ENCODE data around the gene TAF5L.

The TAF5L gene

GRCh38 chr1:229661022-229661877 lies 35.3 kb upstream of the TAF5L start:
- Histone ChIP-seq H3K4me3 (ENCODE audit: low read depth, low read length) (no peak overlapping the region), H3K4me1 (ENCODE audit: control insufficient read depth, insufficient read depth, low read length) (no peaks in the 10 kb centered on the region), H3K27me3 (ENCODE audit: control insufficient read depth, insufficient read depth, low read length) (no peaks in the 10 kb centered on the region), H3K27ac (ENCODE audit: low read depth, low read length) (no peak overlapping the region), H3K9me3 (ENCODE audit: control insufficient read depth, insufficient read depth, low read length) (no peaks in the 10 kb centered on the region), H3K9ac (ENCODE audit: low read depth, low read length) (no peak overlapping the region), H3K36me3 (ENCODE audit: control insufficient read depth, insufficient read depth, low read length) (peaks cover 53% of the 10 kb centered on the region)

GRCh38 chr1:229657993-229658755 lies 32.3 kb upstream of the TAF5L start:
- Histone ChIP-seq H3K36me3 (ENCODE audit: control insufficient read depth, insufficient read depth, low read length) (peaks cover 83% of the 10 kb centered on the region), H3K27me3 (ENCODE audit: control insufficient read depth, insufficient read depth, low read length) (no peaks in the 10 kb centered on the region), H3K4me3 (ENCODE audit: low read depth, low read length) (no peak overlapping the region), H3K27ac (ENCODE audit: low read depth, low read length) (no peak overlapping the region), H3K4me1 (ENCODE audit: control insufficient read depth, insufficient read depth, low read length) (no peaks in the 10 kb centered on the region), H3K9ac (ENCODE audit: low read depth, low read length) (no peak overlapping the region), H3K9me3 (ENCODE audit: control insufficient read depth, insufficient read depth, low read length) (no peaks in the 10 kb centered on the region)

DNA sequence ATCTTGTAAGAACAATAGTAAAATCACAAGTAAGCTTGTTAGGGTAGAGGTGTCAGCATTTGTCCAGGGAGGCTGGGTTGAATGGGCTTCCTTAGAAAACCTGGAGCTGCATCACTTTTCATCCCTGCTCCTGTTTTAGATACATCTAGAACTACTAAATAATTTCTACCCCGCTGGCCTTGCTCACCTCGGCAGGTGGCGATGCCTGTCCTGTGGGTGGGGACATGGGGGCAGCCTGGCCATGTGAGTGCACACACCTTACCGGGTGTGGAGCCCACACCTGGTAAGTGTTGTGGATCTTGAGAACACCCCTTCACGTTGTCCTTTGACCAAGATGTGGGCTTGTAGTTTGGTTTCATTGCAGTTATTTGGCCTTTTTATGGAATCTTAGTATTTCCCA lies 29.9 kb upstream of the TAF5L start:
- no peak overlapping the region for H3K4me3 ChIP-seq (ENCODE audit: low read depth, low read length)
- peaks cover 96% of the 10 kb centered on the region for H3K36me3 ChIP-seq (ENCODE audit: control insufficient read depth, insufficient read depth, low read length)

DNA sequence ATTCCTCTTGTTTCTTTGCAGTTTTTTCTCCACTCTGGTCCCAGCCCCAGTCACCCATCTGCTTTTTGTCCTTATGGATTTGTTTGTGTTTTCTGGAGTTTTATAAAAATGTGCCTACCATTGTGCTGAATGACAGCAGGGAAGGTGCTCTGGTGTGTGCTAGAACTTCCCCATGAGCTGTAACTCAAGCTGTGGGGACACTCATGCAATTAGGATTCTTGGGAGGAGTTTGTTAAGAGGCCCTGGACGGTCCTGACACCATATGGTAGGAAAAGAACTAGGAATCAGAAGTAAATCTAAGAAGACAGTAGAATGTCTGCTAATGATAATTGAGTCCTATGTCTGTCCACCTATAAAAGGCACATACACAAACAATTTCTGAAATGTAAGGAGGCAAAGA lies 27.5 kb upstream of the TAF5L start:
- Histone ChIP-seq H3K9ac (ENCODE audit: low read depth, low read length) (no peak overlapping the region), H3K9me3 (ENCODE audit: control insufficient read depth, insufficient read depth, low read length) (no peaks in the 10 kb centered on the region), H3K4me3 (ENCODE audit: low read depth, low read length) (no peak overlapping the region), H3K36me3 (ENCODE audit: control insufficient read depth, insufficient read depth, low read length) (peaks cover 97% of the 10 kb centered on the region), H3K27ac (ENCODE audit: low read depth, low read length) (no peak overlapping the region), H3K27me3 (ENCODE audit: control insufficient read depth, insufficient read depth, low read length) (no peaks in the 10 kb centered on the region), H3K4me1 (ENCODE audit: control insufficient read depth, insufficient read depth, low read length) (no peaks in the 10 kb centered on the region)

More for the DNA sequence above, 29.9 kb upstream of the TAF5L start:
- no peaks in the 10 kb centered on the region for H3K9me3 ChIP-seq (ENCODE audit: control insufficient read depth, insufficient read depth, low read length)
- no peaks in the 10 kb centered on the region for H3K27me3 ChIP-seq (ENCODE audit: control insufficient read depth, insufficient read depth, low read length)
- H3K27ac ChIP-seq (ENCODE audit: low read depth, low read length) = no peak overlapping the region
- H3K9ac ChIP-seq (ENCODE audit: low read depth, low read length) = no peak overlapping the region
- no peaks in the 10 kb centered on the region for H3K4me1 ChIP-seq (ENCODE audit: control insufficient read depth, insufficient read depth, low read length)

GRCh38 chr1:229651546-229651945 lies 25.6 kb upstream of the TAF5L start:
- Histone ChIP-seq H3K36me3 (ENCODE audit: control insufficient read depth, insufficient read depth, low read length) (peaks cover 97% of the 10 kb centered on the region), H3K4me3 (ENCODE audit: low read depth, low read length) (no peak overlapping the region)

GRCh38 chr1:229650045-229650444 lies 24.1 kb upstream of the TAF5L start:
- Histone ChIP-seq H3K36me3 (ENCODE audit: control insufficient read depth, insufficient read depth, low read length) (peaks cover 97% of the 10 kb centered on the region), H3K27ac (ENCODE audit: low read depth, low read length) (no peak overlapping the region), H3K4me1 (ENCODE audit: control insufficient read depth, insufficient read depth, low read length) (no peaks in the 10 kb centered on the region), H3K9me3 (ENCODE audit: control insufficient read depth, insufficient read depth, low read length) (no peaks in the 10 kb centered on the region), H3K9ac (ENCODE audit: low read depth, low read length) (no peak overlapping the region), H3K4me3 (ENCODE audit: low read depth, low read length) (no peak overlapping the region), H3K27me3 (ENCODE audit: control insufficient read depth, insufficient read depth, low read length) (no peaks in the 10 kb centered on the region)

More at GRCh38 chr1:229651546-229651945, 25.6 kb upstream of the TAF5L start:
- Histone ChIP-seq H3K27me3 (ENCODE audit: control insufficient read depth, insufficient read depth, low read length) (no peaks in the 10 kb centered on the region), H3K4me1 (ENCODE audit: control insufficient read depth, insufficient read depth, low read length) (no peaks in the 10 kb centered on the region), H3K9me3 (ENCODE audit: control insufficient read depth, insufficient read depth, low read length) (no peaks in the 10 kb centered on the region), H3K9ac (ENCODE audit: low read depth, low read length) (no peak overlapping the region), H3K27ac (ENCODE audit: low read depth, low read length) (no peak overlapping the region)

- H3K4me1 ChIP-seq (ENCODE audit: control insufficient read depth, insufficient read depth, low read length) = no peaks in the 10 kb centered on the region
- no peak overlapping the region for H3K27ac ChIP-seq (ENCODE audit: low read depth, low read length)
- no peaks in the 10 kb centered on the region for H3K9me3 ChIP-seq (ENCODE audit: control insufficient read depth, insufficient read depth, low read length)
- H3K36me3 ChIP-seq (ENCODE audit: control insufficient read depth, insufficient read depth, low read length) = peaks cover 97% of the 10 kb centered on the region
- H3K4me3 ChIP-seq (ENCODE audit: low read depth, low read length) = no peak overlapping the region
- no peak overlapping the region for H3K9ac ChIP-seq (ENCODE audit: low read depth, low read length)
- no peaks in the 10 kb centered on the region for H3K27me3 ChIP-seq (ENCODE audit: control insufficient read depth, insufficient read depth, low read length)
These were observed 22.5 kb upstream of the TAF5L start for GRCh38 chr1:229648406-229648805.

- no peaks in the 10 kb centered on the region for H3K27me3 ChIP-seq (ENCODE audit: control insufficient read depth, insufficient read depth, low read length)
- peaks cover 97% of the 10 kb centered on the region for H3K36me3 ChIP-seq (ENCODE audit: control insufficient read depth, insufficient read depth, low read length)
- H3K4me1 ChIP-seq (ENCODE audit: control insufficient read depth, insufficient read depth, low read length) = no peaks in the 10 kb centered on the region
- H3K4me3 ChIP-seq (ENCODE audit: low read depth, low read length) = no peak overlapping the region
- no peak overlapping the region for H3K9ac ChIP-seq (ENCODE audit: low read depth, low read length)
- no peaks in the 10 kb centered on the region for H3K9me3 ChIP-seq (ENCODE audit: control insufficient read depth, insufficient read depth, low read length)
- H3K27ac ChIP-seq (ENCODE audit: low read depth, low read length) = no peak overlapping the region
These were observed 19.5 kb upstream of the TAF5L start for GRCh38 chr1:229645324-229645993.

DNA sequence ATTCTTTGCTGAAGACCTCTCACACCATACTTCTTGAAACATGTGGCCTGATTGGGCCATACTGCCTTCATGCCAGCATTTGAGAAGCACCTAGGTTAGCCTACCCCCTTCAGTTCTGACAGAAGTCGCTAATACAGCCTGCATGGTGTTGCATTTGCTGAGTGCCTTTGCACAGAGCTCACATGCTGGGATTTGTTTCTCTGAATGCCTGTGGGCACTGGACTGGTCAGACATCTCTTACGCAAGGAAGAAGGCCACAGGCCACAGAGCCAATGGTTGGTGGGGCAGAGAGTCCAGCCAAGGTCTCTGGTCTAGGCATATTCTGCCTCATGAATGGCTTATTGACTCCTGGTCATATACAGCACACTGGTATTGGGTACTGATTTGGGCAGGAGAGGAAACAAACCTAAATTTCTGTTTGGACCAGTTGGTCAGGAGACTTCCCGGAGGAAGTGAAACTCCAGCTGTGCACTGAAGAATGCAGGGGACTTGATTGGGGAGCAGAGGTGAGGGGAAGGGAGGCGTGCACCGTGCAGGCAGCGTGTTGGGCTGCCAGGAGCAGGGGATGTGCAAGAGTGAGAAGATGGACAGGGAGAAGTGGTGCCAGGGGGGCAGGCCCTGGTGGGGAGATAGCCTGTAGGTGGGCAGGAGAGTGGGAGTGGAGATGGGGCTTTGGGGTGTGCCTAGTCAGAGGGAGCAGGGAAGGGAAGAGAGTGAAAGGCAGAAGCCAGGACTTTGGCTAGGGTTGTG lies 18.2 kb upstream of the TAF5L start:
- Histone ChIP-seq H3K36me3 (ENCODE audit: control insufficient read depth, insufficient read depth, low read length) (peaks cover 95% of the 10 kb centered on the region), H3K4me3 (ENCODE audit: low read depth, low read length) (no peak overlapping the region), H3K27me3 (ENCODE audit: control insufficient read depth, insufficient read depth, low read length) (no peaks in the 10 kb centered on the region), H3K4me1 (ENCODE audit: control insufficient read depth, insufficient read depth, low read length) (no peaks in the 10 kb centered on the region), H3K9ac (ENCODE audit: low read depth, low read length) (no peak overlapping the region), H3K27ac (ENCODE audit: low read depth, low read length) (no peak overlapping the region), H3K9me3 (ENCODE audit: control insufficient read depth, insufficient read depth, low read length) (no peaks in the 10 kb centered on the region)

DNA sequence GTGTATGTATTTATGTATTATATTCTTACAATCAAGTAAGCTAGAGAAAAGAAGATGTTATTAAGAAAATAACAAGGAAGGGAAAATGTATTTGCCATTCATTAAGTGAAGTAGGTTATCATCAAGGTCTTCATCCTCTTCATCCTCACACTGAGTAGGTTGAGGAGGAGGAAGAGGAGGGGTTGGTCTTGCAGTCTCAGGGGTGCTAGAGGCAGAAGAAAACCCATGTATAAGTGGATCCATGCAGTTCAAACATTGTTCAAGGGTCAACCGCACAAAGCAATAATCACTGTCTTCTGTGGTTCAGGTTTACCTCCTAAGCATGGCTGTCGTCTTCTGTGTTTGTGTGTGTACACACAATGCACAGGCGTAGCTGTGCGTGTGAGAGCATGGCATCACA lies 17.0 kb upstream of the TAF5L start:
- no peaks in the 10 kb centered on the region for H3K9me3 ChIP-seq (ENCODE audit: control insufficient read depth, insufficient read depth, low read length)
- H3K27me3 ChIP-seq (ENCODE audit: control insufficient read depth, insufficient read depth, low read length) = no peaks in the 10 kb centered on the region
- no peak overlapping the region for H3K27ac ChIP-seq (ENCODE audit: low read depth, low read length)
- H3K4me3 ChIP-seq (ENCODE audit: low read depth, low read length) = no peak overlapping the region
- H3K4me1 ChIP-seq (ENCODE audit: control insufficient read depth, insufficient read depth, low read length) = no peaks in the 10 kb centered on the region
- H3K9ac ChIP-seq (ENCODE audit: low read depth, low read length) = no peak overlapping the region
- H3K36me3 ChIP-seq (ENCODE audit: control insufficient read depth, insufficient read depth, low read length) = peaks cover 93% of the 10 kb centered on the region
